HG03571 (cell line): Measurements from ENCODE around the gene ATP6V0E2.
A peak's percentile ranks its signal among the peaks of the same experiment; 100 is the strongest.
"Not testable (repeated sequence)": the region's sequence is repeated elsewhere in the genome, so short reads cannot be mapped to it uniquely, and the experiment has no call there.

Experiments
- ATAC-seq: cut with Tn5 transposase; IDR thresholded peaks from one replicate; pipeline ENCODE4 v1.9.1; 2021; ENCODE audit not compliant: unreplicated experiment

ATP6V0E2 gene

DNA sequence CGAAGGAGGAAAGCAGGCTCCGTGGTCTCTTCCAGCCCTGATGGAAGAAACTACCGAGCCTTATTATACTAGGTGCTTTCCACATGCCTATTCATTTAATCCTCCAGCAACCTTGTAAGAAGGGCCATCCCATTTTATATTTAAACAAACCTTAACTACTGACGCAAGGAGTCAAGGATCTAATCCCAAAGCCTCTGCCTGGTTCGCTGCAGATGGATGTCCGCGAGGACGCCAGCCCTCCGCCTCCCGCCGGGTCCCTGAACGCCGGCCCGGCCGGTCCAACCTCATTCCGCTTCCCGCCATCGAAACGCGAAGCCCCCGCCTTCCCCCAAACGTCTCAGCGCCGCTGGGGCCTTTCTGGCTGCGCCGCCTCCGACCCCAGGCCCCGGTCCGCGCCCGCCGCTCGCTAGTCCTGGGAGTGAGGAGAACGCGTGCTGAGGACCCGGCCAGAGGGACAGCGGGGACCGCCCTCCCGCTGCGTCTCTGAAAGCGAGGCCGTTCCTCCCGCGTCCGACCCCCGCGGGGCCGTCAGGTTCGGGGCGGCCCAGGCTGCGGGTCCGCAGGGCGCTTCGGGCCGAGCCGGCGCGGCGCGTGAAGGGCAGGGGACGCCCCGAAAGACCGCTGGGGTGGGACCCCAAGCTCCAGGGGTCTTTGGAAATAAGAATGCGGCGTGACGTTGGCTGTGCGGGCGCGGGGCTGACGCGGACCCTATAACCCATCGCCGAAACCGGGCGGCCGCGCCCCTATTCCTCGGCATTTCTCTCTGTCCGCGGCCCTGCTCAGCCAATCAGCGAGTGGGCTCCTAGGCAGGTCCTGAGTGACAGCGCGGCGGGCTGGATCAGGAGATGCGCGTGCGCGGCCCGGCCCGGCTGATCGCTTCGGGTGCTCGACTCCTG, at the start of gene ATP6V0E2:
Gene ATP6V0E2, plus strand, starts transcription at position 896 of the 896 bp plus-strand sequence. CDS start 97 bp downstream, outside the sequence.
- ATAC-seq: peak; percentile 86

DNA sequence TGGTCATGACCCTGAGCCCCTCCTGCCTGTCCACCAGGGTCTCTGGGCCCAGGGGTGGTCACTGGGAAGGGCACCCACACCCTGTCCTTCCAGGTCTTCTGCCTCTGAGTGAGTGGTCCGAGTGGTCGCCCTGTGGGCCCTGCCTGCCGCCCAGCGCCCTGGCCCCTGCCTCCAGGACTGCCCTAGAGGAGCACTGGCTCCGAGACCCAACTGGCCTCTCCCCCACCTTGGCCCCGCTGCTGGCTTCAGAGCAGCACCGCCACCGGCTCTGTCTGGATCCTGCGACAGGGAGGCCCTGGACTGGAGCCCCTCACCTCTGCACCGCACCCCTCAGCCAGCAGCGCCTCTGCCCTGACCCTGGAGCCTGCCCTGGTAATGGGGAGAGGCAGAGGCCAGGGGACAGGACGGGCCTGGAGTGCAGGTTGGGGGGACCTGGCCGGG, 49.4 kb upstream of the ATP6V0E2 start:
- no peak for ATAC-seq

DNA sequence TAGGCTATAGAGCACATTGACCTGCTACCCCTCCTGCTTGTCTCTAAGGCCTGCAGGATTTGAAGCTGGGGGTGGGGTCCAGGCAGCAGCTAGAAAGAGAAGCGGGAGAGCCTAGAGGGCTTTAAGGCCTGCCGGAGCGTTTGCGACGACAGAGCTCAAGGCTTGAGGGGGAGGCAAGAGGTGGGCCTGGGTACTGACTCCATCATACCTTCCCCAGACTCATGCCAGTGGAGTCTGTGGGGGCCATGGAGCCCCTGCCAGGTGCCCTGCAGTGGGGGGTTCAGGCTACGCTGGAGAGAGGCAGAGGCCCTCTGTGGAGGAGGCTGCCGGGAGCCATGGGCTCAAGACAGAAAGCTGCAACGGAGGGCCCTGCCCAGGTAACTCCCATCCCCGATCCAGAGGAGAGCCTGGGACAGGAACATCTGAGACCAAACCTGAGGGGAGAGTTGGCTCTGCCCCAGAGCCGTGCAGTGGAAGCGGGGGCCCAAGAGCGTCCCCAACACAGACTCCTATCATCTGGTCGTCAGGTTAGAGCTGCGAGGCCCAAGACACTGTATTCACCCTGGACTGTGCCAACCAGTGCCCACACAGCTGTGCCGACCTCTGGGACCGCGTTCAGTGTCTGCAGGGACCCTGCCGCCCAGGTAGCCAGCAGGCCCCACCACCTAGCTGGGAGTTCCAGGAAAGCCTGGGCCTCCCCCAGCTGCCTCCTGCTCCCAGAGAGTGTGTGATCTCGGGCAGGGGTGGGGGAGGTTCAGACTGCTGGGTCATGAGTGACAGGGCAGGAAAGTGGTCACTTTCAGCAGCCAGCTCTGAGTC, 48.8 kb upstream of the ATP6V0E2 start:
- ATAC-seq: no peak

DNA sequence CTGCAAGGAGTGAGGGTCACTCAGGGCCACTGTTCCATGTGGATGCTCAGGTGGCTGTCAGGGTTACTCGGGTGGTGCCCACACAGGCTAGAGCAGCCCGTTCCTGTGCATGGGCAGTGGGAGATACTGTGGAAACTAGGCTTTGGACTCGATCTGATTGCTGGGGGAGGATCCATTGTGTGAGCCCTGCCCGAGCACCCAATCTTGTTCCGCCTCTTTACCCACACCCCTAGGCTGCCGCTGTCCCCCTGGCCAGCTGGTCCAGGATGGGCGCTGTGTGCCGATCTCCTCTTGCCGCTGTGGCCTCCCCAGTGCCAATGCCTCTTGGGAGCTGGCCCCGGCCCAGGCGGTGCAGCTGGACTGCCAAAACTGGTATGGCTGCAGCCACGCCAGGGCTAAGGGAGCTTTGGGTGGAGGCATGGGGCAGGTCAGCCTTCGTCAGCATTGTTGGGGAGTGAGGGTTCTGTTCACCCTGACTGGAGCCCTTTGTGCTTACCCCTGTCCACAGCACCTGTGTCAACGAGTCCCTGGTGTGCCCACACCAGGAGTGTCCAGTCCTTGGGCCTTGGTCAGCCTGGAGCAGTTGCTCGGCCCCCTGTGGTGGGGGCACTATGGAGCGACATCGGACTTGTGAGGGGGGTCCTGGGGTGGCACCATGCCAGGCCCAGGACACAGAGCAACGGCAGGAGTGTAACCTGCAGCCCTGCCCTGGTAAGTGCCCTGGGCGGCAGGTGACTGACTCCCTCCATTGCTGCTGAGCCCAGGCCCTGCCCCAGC, 48.0 kb upstream of the ATP6V0E2 start:
- no peak for ATAC-seq

DNA sequence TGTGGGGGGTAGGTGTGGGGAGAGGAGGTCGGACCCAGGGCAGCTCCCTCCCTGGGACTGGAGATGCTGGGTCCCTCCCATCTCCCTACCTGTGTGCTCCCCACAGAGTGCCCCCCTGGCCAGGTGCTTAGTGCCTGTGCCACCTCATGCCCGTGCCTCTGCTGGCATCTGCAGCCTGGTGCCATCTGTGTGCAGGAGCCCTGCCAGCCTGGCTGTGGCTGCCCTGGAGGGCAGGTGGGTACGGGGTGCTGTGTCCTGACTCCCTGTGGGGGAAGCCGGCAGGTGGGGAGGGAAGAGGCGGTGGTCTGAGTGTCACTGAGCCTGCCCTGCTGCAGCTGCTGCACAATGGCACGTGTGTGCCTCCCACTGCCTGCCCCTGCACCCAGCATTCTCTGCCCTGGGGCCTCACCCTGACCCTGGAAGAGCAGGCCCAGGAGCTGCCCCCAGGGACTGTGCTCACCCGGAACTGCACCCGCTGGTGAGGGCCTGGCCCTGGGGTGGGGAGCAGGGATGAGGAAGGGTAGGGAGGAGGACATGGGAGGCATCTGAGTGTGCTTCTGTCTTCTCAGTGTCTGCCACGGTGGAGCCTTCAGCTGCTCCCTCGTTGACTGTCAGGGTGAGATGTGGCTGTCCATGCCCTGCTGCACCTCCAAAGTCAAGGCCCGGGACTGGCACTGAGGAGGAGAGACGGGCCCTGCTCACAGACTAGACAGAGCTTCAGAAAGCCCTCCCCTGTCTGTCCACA, 47.3 kb upstream of the ATP6V0E2 start:
- no peak for ATAC-seq

DNA sequence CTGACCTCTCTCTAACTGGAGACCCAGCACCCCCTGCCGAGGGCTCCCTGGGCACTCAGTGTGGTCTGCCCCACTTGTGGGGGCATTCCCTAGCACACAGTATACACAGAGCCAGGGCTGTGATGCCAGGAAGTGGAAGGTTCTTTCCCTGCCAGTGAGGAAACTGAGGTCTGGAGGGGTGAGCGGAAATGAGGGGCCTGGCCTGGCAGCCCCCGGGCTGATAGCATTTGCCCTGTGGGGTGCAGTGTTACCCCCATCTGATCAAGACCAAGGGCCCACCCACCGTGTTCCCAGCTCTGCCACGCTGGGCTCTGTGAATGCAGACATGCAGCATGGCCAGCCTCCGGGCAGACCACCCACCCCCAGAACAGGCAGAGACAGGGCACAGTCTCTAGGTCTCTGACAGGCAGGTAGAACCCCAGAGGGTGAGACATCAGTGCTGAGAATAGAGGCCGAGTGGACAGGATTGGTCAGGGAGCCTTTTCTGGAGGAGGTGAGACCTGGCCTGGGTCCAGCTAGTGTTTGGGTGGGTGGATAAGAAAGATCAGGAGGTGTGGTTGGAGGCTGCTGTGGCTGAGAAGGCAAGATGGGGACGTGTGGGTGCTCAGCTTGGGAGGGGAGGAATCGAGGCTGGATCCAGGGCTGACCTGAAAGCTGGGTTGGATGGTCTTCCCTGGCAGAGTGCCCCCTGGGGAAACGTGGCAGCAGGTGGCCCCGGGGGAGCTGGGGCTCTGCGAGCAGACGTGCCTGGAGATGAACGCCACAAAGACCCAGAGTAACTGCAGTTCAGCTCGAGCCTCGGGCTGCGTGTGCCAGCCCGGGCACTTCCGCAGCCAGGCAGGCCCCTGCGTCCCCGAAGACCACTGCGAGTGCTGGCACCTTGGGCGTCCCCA, 46.4 kb upstream of the ATP6V0E2 start:
- no peak for ATAC-seq

DNA sequence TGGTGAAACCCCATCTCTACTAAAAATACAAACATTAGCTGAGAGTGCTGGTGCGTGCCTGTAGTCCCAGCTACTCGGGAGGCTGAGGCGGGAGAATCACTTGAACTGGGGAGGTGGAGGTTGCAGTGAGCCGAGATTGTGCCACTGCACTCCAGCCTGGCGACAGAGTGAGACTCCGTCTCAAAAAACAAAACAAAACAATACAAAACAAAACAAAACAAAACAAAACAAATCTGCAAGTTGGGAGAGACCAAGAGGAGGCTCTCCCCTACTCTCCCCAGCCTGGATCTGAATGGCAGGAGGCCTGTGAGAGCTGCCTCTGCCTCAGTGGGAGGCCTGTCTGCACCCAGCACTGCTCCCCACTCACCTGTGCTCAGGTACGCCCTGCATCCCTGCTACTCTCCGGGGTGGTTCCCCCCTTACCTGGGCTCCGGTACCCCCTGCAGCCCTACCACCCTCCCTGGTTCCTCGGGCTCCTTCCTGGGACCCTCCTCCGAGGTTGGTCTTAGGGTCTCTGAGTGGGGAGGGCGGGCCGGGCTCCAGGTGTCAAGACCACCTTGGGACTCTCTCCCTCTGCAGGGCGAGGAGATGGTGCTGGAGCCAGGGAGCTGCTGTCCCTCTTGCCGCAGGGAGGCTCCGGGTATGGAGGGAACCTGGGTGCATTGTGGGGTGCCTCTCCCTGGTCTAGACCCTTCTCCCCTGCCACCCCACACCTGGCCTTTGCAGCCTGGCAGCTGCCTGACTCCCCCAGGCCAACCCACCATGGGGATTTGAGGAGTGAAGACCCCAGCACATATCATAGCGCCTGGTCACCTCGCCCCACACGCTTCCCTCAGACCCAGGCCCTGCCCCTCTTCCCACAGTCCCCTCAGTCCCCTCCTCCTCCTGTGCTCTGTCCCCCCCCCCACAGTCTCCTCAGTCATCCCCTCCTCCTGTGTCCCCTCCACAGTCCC, 45.1 kb upstream of the ATP6V0E2 start:
- ATAC-seq: no peak

DNA sequence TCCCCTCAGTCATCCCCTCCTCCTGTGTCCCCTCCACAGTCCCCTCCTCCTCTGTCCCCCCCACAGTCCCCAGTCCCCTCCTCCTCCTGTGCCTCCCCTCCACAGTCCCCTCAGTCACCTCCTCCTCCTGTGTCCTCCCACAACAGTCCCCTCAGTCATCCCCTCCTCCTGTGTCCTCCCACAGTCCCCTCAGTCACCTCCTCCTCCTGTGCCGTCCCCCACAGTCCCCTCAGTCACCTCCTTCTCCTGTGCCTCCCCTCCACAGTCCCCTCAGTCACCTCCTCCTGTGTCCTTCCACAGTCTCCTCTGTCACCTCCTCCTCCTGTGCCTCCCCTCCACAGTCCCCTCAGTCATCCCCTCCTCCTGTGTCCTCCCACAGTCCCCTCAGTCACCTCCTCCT, 43.2 kb upstream of the ATP6V0E2 start:
- not testable (repeated sequence) for ATAC-seq

DNA sequence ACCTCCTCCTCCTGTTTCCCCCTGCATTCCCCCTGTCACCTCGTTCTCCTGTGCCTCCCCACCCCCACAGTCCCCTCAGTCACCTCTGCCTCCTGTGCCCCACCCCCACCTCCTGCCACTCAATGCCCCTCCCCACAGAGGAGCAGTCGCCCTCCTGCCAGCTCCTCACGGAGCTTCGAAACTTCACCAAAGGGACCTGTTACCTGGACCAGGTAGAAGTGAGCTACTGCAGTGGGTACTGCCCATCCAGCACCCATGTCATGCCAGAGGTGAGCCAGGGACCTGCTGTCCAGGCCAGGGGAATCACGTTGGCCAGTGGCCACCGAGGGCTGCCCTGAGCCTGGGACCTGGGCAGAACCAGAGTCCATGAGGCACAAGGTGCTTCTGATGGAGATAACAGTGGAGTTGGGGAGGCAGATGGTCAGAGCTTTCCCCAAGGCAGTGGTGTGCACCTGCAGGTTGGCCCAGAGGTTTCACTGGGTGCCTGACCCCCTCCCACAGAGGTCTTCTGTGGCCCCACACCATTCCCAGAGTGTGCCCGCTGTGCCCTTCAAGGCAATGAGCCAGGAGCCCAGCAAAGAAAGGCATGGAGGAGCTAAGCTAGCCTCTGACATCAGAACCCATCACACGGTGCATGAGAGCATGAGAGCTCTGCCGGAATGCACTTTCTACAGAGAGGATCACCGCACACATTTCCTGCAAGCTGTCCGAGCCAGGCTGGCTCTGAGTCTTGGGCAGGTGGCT, 42.6 kb upstream of the ATP6V0E2 start:
- ATAC-seq: no peak

DNA sequence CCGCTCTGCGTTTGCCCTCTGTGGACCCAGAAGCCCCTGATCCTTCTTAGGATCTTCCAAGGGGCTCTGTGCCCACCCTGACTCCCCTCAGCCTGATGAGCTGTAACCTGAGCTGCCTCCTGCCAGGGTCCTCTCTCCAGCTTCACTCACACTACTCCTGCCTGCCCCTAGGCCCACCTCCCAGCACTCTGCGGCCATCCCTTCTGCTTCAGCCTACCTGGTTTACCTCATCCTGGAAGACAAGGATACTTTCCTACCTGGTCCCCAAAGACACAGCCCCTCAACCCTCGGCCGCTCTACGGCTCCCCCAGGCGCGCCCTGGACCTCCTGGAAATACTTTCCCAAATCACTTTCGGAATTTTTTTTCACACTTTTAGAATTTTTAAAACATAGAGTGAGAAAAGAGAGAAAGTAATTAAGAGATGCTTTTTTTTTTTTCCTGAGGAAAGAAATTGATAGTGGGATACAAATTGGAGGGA, 42.0 kb upstream of the ATP6V0E2 start:
- ATAC-seq: no peak

DNA sequence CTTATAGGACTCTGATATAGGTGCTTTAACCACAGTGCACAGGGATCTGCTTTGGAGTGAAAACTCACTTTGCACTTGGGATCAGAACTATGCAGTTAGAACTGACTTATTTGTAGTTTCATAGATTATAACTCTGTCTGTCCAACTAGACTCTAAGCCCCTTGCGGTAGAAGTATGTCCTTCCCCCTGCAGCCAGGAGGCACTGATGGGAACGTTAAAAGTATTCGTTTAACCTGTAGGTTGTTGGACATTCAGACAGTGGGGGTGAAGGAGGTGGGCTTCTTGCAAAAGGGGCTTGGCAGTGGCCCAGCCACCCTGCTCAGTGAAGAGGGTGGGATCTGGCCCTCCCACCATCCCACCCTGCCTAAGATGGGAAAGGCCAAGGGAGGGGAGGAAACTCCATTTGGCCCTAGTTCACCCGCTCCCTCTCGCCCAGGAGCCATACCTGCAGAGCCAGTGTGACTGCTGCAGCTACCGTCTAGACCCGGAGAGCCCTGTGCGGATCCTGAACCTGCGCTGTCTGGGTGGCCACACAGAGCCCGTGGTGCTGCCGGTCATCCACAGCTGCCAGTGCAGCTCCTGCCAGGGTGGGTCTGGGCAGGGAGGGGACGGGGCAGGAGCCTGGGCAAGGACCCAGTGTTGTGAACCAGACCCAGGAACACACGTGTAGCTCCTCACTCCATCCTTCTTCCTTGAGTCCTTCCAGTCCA, 41.3 kb upstream of the ATP6V0E2 start:
- ATAC-seq: no peak

DNA sequence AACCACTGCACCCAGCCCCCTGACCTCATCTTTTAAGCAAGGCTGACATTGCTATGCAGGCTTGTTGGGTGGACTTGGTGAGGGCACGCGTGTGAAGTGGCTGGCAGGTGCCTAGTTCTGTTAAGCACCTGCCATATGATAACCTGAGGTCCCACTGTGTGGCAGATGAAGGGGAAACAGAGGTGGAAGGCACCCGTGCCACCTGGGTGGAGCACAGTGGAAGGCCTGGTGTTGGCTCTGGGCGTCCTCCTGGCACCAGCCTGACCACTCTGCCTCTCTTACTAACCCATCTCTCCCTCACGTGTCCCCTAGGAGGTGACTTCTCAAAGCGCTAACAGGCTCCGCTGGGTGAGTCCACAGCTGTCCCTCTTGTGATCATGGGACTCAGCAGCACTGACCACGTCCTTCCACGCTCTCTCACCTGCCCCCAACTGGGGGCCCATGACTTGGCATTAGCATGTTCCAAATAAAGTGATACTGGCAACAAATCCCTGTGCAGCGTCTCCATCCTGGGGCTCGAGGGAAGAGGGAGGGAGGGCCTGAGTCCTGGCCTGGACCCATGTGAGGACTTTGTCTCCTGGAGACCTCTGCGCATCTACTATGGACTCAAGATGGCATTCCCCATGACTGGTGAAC, 40.2 kb upstream of the ATP6V0E2 start:
- ATAC-seq: no peak

DNA sequence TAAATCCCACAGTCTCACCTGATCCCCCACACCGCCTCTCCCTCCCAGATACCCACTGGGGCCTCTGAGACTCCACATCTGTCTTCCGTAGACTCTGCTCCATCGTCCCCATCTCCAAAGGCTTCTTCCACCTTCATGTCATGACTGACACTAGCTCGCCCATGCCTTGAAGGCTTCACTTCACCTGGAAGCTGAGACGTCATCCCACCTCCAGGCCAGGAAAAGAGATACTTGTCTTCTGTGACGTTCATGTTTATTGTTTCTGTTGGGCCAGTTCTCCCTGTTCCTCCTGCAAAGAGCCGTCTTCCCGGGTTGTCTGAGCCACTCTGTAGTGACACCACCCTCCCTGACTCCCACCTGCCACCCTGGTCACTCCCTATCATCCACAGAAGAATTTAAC, 39.2 kb upstream of the ATP6V0E2 start:
- no peak for ATAC-seq

DNA sequence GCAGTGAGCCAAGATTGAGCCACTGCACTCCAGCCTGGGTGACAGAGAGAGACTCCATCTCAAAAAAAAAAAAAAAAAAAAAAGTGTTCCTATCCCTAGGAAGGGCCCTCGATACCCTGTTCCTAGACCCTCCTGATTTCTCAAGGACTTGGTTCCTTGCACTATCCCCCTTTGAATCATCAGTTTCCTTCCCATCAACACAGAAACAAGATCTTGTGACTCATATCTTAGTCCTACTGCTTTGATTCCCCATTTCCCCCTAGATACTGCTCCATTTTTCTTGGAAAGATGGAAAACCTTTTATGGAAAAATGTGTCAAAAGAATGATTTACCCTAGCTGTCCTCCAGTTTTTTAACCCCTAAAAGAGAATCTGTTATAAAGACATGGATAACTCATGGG, 37.3 kb upstream of the ATP6V0E2 start:
- ATAC-seq: no peak

DNA sequence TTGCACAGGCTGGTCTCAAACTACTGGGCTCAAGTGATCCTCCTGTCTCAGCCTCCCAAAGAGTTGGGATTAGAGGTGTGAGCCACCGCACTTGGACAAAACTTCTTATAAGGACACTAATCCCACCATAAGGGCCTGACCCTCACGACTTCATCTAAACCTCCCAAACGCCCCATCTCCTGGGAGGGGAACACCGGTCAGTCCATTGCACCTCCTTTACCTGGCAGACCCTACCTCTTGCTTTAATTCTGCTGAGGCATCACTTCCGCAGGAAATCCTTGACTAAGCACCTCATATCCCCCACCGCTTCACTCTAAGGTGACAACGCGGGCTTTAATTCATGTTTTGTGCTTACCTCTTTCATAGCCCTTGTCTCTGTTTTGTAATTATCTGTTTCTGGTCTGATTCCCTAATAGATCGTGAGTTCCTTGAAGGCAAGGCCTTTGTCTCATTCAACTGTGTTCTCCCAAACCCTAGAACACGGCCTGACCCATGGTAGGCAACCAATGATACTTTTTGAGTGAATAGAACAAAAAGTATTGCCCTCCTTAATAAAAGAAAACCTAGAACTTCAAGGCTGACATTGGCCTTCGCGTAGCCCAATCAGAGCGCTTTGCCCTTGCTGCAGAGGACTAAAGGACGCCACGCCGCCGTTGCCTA, 36.1 kb upstream of the ATP6V0E2 start:
- no peak for ATAC-seq
